Neural cell (in vitro differentiated cells): ENCODE measurements around the gene MRPS35. TPM values are rescaled to one million over a fixed set of nuclear protein-coding genes. Genes with fewer than 3 reads are reported as not detected.

Experiments
- H2AFZ ChIP-seq: fragments of 200-600, 300-800 bp; sonication (generic), shearing (Covaris generic); 2 replicates; pipeline ENCODE4 v1.6.0; 2014; ENCODE audit warnings: low read depth, mild to moderate bottlenecking, antibody characterized with exemption, low read length, moderate library complexity
- H3F3A ChIP-seq: fragments of 200-600 bp; shearing (Covaris generic); 2 replicates; pipeline ENCODE4 v1.6.1; 2016; ENCODE audit warnings: mild to moderate bottlenecking, moderate library complexity, mixed read lengths, antibody characterized with exemption, low read length; ENCODE audit not compliant: insufficient read depth, poor library complexity, severe bottlenecking
- H3K27ac ChIP-seq: fragments of 200-600, 300-800 bp; sonication (generic), shearing (Covaris generic); 2 replicates; pipeline ENCODE4 v1.5.1; 2014; ENCODE audit warnings: mild to moderate bottlenecking, low read length, moderate library complexity
- H3K27me3 ChIP-seq: fragments of 300-800, 200-600 bp; sonication (generic), shearing (Covaris generic); 2 replicates; pipeline ENCODE4 v1.6.0; 2014; ENCODE audit warnings: mild to moderate bottlenecking, low read depth, low read length, moderate library complexity; ENCODE audit not compliant: insufficient read depth
- H3K36me3 ChIP-seq: fragments of 300-800, 200-600 bp; sonication (generic), shearing (Covaris generic); 2 replicates; pipeline ENCODE4 v1.5.1; 2014; ENCODE audit warnings: mild to moderate bottlenecking, antibody characterized with exemption, low read length, moderate library complexity; ENCODE audit not compliant: insufficient read depth
- H3K4me2 ChIP-seq: fragments of 300-800, 200-600 bp; sonication (generic), shearing (Covaris generic); 2 replicates; pipeline ENCODE4 v1.6.0; 2014; ENCODE audit warnings: mild to moderate bottlenecking, low read length
- H3K4me3 ChIP-seq: fragments of 300-800, 200-600 bp; sonication (generic), shearing (Covaris generic); 2 replicates; pipeline ENCODE4 v1.5.1; 2014; ENCODE audit warnings: mild to moderate bottlenecking, low read length, moderate library complexity
- H3K79me2 ChIP-seq: fragments of 200-600 bp; shearing (Covaris generic); replicated peaks from 2 replicates; pipeline ENCODE4 v1.6.0; 2014; ENCODE audit warnings: mild to moderate bottlenecking, low read length, moderate library complexity; ENCODE audit not compliant: insufficient read depth
- H3K9ac ChIP-seq: fragments of 300-800, 200-600 bp; sonication (generic), shearing (Covaris generic); 2 replicates; pipeline ENCODE4 v1.6.1; 2016; ENCODE audit warnings: mild to moderate bottlenecking, low read length, mixed read lengths
- H3K9me2 ChIP-seq: fragments of 200-600 bp; shearing (Covaris generic); 2 replicates; pipeline ENCODE4 v1.6.1; 2016; ENCODE audit warnings: mild to moderate bottlenecking, low read length, mixed read lengths; ENCODE audit not compliant: insufficient read depth
- H3K9me3 ChIP-seq: fragments of 200-600, 300-800 bp; sonication (generic), shearing (Covaris generic); 2 replicates; pipeline ENCODE4 v1.6.1; 2016; ENCODE audit warnings: mild to moderate bottlenecking, mixed run types, low read length, moderate library complexity, mixed read lengths
- H4K20me1 ChIP-seq: fragments of 200-600 bp; shearing (Covaris generic); 2 replicates; pipeline ENCODE4 v1.6.1; 2016; ENCODE audit warnings: mild to moderate bottlenecking, mixed run types; ENCODE audit not compliant: insufficient read depth
- EP300 ChIP-seq: fragments of 450-650 bp; conservative IDR thresholded peaks from 2 replicates; pipeline ENCODE4 v1.6.1; 2014; ENCODE audit warnings: antibody characterized with exemption, mild to moderate bottlenecking, moderate library complexity; ENCODE audit not compliant: poor library complexity, severe bottlenecking
- EZH2 ChIP-seq: fragments of 200-600, 300-800 bp; shearing (Covaris generic), sonication (generic); IDR thresholded peaks from 2 replicates; pipeline ENCODE4 v1.6.1; 2014; ENCODE audit warnings: antibody characterized with exemption, low read length, borderline replicate concordance, mild to moderate bottlenecking; ENCODE audit not compliant: insufficient read depth, poor library complexity, severe bottlenecking
- MXI1 ChIP-seq: fragments of 450-650 bp; conservative IDR thresholded peaks from 2 replicates; pipeline ENCODE4 v1.6.1; 2014; ENCODE audit warnings: antibody characterized with exemption, mild to moderate bottlenecking; ENCODE audit not compliant: poor library complexity, severe bottlenecking
- POLR2AphosphoS5 ChIP-seq: IDR thresholded peaks from 2 replicates; pipeline ENCODE4 v1.6.1; 2012
- RAD21 ChIP-seq: fragments of 450-650 bp; conservative IDR thresholded peaks from 2 replicates; pipeline ENCODE4 v1.6.1; 2014; ENCODE audit warnings: antibody characterized with exemption, mild to moderate bottlenecking, moderate library complexity
- SMC3 ChIP-seq: fragments of 450-650 bp; conservative IDR thresholded peaks from 2 replicates; pipeline ENCODE4 v1.6.1; 2014; ENCODE audit warnings: antibody characterized with exemption, mild to moderate bottlenecking, moderate library complexity; ENCODE audit not compliant: poor library complexity
- TAF1 ChIP-seq: IDR thresholded peaks from 2 replicates; pipeline ENCODE4 v1.6.1; 2012; ENCODE audit warnings: low read depth
- polyA plus RNA-seq: library from polyadenylated mRNA; depleted of rRNA; stranded (reverse); fragments of >200 nt; gene quantifications from 2 replicates; pipeline ENCODE4 v1.2.3, GENCODE V29; 2014
- TF ChIP-seq, protein P1 (sequence below): IDR thresholded peaks from 2 replicates; pipeline ENCODE4 v1.6.1; 2012; ENCODE audit warnings: borderline replicate concordance

MRPS35 gene
- polyA plus RNA-seq, 1 donor from 2014 or later: 105 TPM

DNA sequence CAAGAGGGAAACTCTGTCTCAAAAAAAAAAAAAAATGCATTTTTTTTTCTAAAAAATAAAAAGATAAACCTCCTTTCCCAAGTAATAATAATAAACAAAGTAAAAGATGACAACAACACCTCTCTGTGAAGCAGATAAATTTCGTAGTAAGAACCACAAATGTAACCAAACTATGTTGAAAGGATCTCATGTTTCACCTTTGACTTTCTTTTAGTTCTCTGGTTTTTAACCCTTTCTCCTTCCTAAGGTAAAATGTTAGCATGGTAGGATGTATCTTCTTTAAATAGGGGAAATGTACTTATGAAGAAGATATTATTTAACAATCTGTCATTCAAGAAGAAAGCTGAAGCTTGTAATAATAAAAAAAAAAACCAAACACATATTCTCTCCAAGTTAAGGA, 67.6 kb downstream of the MRPS35 start:
- H2AFZ ChIP-seq: no peak overlapping the region
- H3K4me2 ChIP-seq: no peak overlapping the region
- peaks cover 4% of the 10 kb centered on the region for H3F3A ChIP-seq
- H3K9me3 ChIP-seq: no peaks in the 10 kb centered on the region
- no peak overlapping the region for H3K27ac ChIP-seq
- TF ChIP-seq, protein P1, sequence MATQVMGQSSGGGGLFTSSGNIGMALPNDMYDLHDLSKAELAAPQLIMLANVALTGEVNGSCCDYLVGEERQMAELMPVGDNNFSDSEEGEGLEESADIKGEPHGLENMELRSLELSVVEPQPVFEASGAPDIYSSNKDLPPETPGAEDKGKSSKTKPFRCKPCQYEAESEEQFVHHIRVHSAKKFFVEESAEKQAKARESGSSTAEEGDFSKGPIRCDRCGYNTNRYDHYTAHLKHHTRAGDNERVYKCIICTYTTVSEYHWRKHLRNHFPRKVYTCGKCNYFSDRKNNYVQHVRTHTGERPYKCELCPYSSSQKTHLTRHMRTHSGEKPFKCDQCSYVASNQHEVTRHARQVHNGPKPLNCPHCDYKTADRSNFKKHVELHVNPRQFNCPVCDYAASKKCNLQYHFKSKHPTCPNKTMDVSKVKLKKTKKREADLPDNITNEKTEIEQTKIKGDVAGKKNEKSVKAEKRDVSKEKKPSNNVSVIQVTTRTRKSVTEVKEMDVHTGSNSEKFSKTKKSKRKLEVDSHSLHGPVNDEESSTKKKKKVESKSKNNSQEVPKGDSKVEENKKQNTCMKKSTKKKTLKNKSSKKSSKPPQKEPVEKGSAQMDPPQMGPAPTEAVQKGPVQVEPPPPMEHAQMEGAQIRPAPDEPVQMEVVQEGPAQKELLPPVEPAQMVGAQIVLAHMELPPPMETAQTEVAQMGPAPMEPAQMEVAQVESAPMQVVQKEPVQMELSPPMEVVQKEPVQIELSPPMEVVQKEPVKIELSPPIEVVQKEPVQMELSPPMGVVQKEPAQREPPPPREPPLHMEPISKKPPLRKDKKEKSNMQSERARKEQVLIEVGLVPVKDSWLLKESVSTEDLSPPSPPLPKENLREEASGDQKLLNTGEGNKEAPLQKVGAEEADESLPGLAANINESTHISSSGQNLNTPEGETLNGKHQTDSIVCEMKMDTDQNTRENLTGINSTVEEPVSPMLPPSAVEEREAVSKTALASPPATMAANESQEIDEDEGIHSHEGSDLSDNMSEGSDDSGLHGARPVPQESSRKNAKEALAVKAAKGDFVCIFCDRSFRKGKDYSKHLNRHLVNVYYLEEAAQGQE: no peak
- no peak overlapping the region for H3K4me3 ChIP-seq
- no peaks in the 10 kb centered on the region for H3K27me3 ChIP-seq
- H3K9me2 ChIP-seq: no peaks in the 10 kb centered on the region
- H3K9ac ChIP-seq: no peak overlapping the region
- no peaks in the 10 kb centered on the region for H3K36me3 ChIP-seq
- H3K79me2 ChIP-seq: peaks cover 33% of the 10 kb centered on the region
- H4K20me1 ChIP-seq: no peaks in the 10 kb centered on the region

- TF ChIP-seq SMC3 (no peak), TAF1 (peak; percentile 42), POLR2AphosphoS5 (peak; percentile 16), MXI1 (peak; percentile 24)
- TF ChIP-seq, protein P1: peak; percentile 71
- Histone ChIP-seq H3K9ac (peak overlapping the region; percentile 92), H3K9me3 (no peaks in the 10 kb centered on the region), H3K4me2 (peak overlapping the region; percentile 83), H3K27ac (peak overlapping the region; percentile 91), H3K36me3 (no peaks in the 10 kb centered on the region), H3K27me3 (no peaks in the 10 kb centered on the region), H3F3A (peaks cover 4% of the 10 kb centered on the region), H4K20me1 (no peaks in the 10 kb centered on the region), H3K79me2 (peaks cover 41% of the 10 kb centered on the region), H3K9me2 (no peaks in the 10 kb centered on the region), H3K4me3 (peak overlapping the region; percentile 95), H2AFZ (peak overlapping the region; percentile 89)
Measured at GRCh38 chr12:27779416-27779919, 68.8 kb downstream of the MRPS35 start.

DNA sequence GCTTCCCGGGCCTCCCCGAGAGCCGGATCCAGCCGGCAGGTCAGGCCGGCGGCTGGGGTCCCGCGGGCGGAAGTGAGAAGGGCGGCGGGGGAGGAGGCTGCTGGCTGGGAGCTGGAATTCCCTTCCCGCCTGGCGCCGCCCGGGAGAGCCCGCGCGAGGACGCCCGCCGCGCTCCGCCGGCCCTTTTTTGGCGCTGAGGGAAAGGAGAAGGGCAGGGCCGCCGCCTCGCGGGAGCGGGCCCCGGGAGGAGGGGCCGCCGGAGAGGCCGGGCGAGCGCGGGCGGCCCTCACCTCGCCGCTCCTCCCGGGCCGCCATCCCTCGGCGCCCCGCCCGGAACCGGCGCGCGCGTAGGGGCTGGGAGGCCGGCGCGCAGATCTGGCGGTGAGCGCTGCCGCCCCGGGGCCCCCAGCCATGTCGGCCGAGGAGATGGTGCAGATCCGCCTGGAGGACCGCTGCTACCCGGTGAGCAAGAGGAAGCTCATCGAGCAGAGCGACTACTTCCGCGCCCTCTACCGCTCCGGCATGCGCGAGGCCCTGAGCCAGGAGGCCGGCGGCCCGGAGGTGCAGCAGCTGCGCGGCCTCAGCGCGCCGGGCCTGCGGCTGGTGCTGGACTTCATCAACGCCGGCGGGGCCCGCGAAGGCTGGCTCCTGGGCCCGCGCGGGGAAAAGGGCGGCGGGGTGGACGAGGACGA, 69.4 kb downstream of the MRPS35 start, which contains the start of the genes KLHL42 and MANSC4:
Gene KLHL42, plus strand, starts transcription at position 314 of the 692 bp plus-strand sequence. Its CDS starts 98 bp downstream, at position 412.
Gene MANSC4, minus strand, starts transcription at position 317 of the 692 bp plus-strand sequence. CDS start 8,960 bp downstream, outside the sequence.
- Histone ChIP-seq H3K9me3 (no peaks in the 10 kb centered on the region), H3K4me2 (peak within 1 kb of the TSS; percentile 83), H4K20me1 (no peaks in the 10 kb centered on the region), H3K27ac (peak within 1 kb of the TSS; percentile 91), H3K9ac (peak within 1 kb of the TSS; percentile 92), H3K27me3 (no peaks in the 10 kb centered on the region), H3K4me3 (peak within 1 kb of the TSS; percentile 95), H3K9me2 (no peaks in the 10 kb centered on the region), H3F3A (peaks cover 4% of the 10 kb centered on the region), H3K79me2 (peaks cover 47% of the 10 kb centered on the region), H3K36me3 (no peaks in the 10 kb centered on the region), H2AFZ (peak within 1 kb of the TSS; percentile 89)
- peak; percentile 13 for TF ChIP-seq MXI1
- no peak for TF ChIP-seq SMC3
- TF ChIP-seq TAF1: no peak
- peak; percentile 7 for TF ChIP-seq POLR2AphosphoS5
- no peak for TF ChIP-seq EP300
- no peak for TF ChIP-seq EZH2
- TF ChIP-seq RAD21: no peak
- TF ChIP-seq, protein P1: peak; percentile 6
